Spleen (tissue), 11 donors: ENCODE measurements around the gene STK35. TPM values are rescaled to one million over a fixed set of nuclear protein-coding genes. Genes with fewer than 3 reads are reported as not detected.

Experiments
- DNase-seq: peaks from one replicate; pipeline ENCODE4 v3.0.0-alpha.2; 2020
- H3K27ac ChIP-seq, 8 donors: fragments of 200-600 bp; sonication (generic) in 7 of 8; 1 replicate in 4 of 8; 2 replicates in 4 of 8; pipeline versions ENCODE4 v1.5.0 to v1.8.0; 2016 to 2021; ENCODE audit warnings: inconsistent platforms in 4 of 8, mild to moderate bottlenecking in 4 of 8, moderate library complexity in 1 of 8
- H3K27me3 ChIP-seq, 7 donors: fragments of 200-600 bp; sonication (generic) in 6 of 7; replicated peaks in 1 of 7; 1 replicate in 4 of 7; 2 replicates in 3 of 7; pipeline versions ENCODE4 v1.5.0 to v1.8.0; 2016 to 2021; ENCODE audit warnings: inconsistent platforms in 3 of 7, mild to moderate bottlenecking in 1 of 7
- H3K36me3 ChIP-seq, 6 donors: fragments of 200-600 bp; sonication (generic) in 5 of 6; 1 replicate in 4 of 6; 2 replicates in 2 of 6; pipeline versions ENCODE4 v1.5.0 to v1.8.0; 2016 to 2021; ENCODE audit warnings: inconsistent platforms in 2 of 6
- H3K4me1 ChIP-seq, 6 donors: fragments of 200-600 bp; sonication (generic) in 5 of 6; 1 replicate in 3 of 6; 2 replicates in 3 of 6; pipeline versions ENCODE4 v1.5.0 to v1.8.0; 2016 to 2021; ENCODE audit warnings: inconsistent platforms in 3 of 6
- H3K4me3 ChIP-seq, 8 donors: fragments of 200-600 bp; sonication (generic) in 7 of 8; 1 replicate in 4 of 8; 2 replicates in 4 of 8; pipeline versions ENCODE4 v1.5.0 to v1.8.0; 2016 to 2021; ENCODE audit warnings: inconsistent platforms in 4 of 8, mild to moderate bottlenecking in 4 of 8, moderate library complexity in 2 of 8
- H3K9me3 ChIP-seq, 8 donors: fragments of 200-600 bp; sonication (generic) in 7 of 8; 1 replicate in 4 of 8; 2 replicates in 4 of 8; pipeline versions ENCODE4 v1.5.0 to v1.8.0; 2016 to 2021; ENCODE audit warnings: inconsistent platforms in 4 of 8
- POLR2A ChIP-seq, 3 donors: fragments of 450-650 bp; IDR thresholded peaks; one replicate each; pipeline ENCODE4 v1.5.1; 2017; ENCODE audit warnings: antibody characterized with exemption in 3 of 3, mild to moderate bottlenecking in 1 of 3
- POLR2AphosphoS5 ChIP-seq, 3 donors: sonication (generic); formaldehyde crosslinking; IDR thresholded peaks; one replicate each; pipeline ENCODE4 v1.5.1; 2017; ENCODE audit warnings: antibody characterized with exemption in 3 of 3
- WGBS, 5 donors: extraction: QIAGEN DNeasy Blood & Tissue Kit in 3 of 5; methylation state at CpG; one replicate each; pipeline versions ENCODE4 v1.1.5 to v1.1.7; 2013 to 2018; 5-methylcytosine and 5-hydroxymethylcytosine counted together
- intact Hi-C: fragments of 100-400 bp; cut with DNase I; formaldehyde crosslinking; loops from one replicate; pipeline ENCODE4 v1.15.0; 2023; ENCODE audit warnings: low total_unique reads
- polyA plus RNA-seq, 3 donors: library from polyadenylated mRNA; stranded (reverse); fragments of 200-250 nt; gene quantifications; one replicate each; pipeline ENCODE4 v1.2.1, GENCODE V29; 2013
- total RNA-seq, 7 donors: library from RNA; depleted of rRNA in 3 of 7; stranded (reverse); fragments of >200 nt in 3 of 7; fragmentation: NEBNext Ultra II Directional in 4 of 7; extraction: Animal tissue kit (Norgen Biotek cat#: 25700) in 4 of 7; gene quantifications; one replicate each; pipeline versions ENCODE4 v1.1.0 to v1.2.1, GENCODE V29; 2016 to 2021
- TF ChIP-seq, protein P1 (sequence below), 11 experiments: fragments of 200-600 bp in 7 of 11; fragments of 450-650 bp in 4 of 11; sonication (generic) in 4 of 11; IDR thresholded peaks in 8 of 11; conservative IDR thresholded peaks in 3 of 11; 1 replicate in 7 of 11; 2 replicates in 4 of 11; pipeline versions ENCODE4 v1.4.0 to v1.8.0; 2016 to 2021; ENCODE audit warnings: antibody characterized with exemption in 11 of 11, inconsistent platforms in 4 of 11, mild to moderate bottlenecking in 1 of 11
- donor health status: healthy with polysubstance abuse.
- donor health status: DM: no; HTN: no; CAD: no; lungs with moderate emphysema.
- donor health status: DM: no; HTN: no; CAD: no.
- donor health status: Bipolar disorder and iron deficiency.
- donor health status: healthy.
- donor health status: DM: no; HTN: no; CAD: no.
- donor health status: DM: yes; HTN: yes; CAD: no.

The STK35 gene
- total and polyA plus RNA-seq, 10 donors = 1.8 to 25.4 (median 15.0) TPM

DNA sequence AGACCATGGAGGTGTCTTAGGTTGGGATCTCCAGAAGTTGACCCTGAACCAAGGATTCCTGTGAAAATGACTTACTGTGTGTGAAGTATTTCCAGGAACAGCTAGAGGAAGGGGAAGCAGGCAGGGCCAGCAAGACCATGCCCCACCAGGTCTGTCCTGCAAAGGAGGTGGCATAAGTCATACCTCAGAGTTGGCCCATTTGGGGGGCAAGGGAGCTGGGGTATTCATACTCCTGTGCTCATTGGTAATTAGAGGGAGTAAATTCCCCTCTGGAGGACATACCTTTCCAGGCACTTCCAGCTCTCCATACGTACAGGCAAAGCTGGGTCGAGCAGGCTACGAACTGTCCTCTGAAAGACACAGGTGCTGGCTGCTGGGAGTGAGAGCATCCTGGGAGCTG, 72.4 kb downstream of the STK35 start:
- Histone ChIP-seq H3K4me3 (no peak overlapping the region), H3K27ac (no peak overlapping the region), H3K36me3 (no peaks in the 10 kb centered on the region), H3K27me3 (peaks cover 0 to 22% (median 0%) of the 10 kb centered on the region in 7 donors), H3K4me1 (peaks cover 0 to 20% (median 13%) of the 10 kb centered on the region in 6 donors), H3K9me3 (no peaks in the 10 kb centered on the region)
- intact Hi-C loops = loop anchor here (5.0 to 10.0 kb wide), 2 partner anchors 207 to 409 kb away; no protein-coding TSS in a partner anchor
- TF ChIP-seq, protein P1, sequence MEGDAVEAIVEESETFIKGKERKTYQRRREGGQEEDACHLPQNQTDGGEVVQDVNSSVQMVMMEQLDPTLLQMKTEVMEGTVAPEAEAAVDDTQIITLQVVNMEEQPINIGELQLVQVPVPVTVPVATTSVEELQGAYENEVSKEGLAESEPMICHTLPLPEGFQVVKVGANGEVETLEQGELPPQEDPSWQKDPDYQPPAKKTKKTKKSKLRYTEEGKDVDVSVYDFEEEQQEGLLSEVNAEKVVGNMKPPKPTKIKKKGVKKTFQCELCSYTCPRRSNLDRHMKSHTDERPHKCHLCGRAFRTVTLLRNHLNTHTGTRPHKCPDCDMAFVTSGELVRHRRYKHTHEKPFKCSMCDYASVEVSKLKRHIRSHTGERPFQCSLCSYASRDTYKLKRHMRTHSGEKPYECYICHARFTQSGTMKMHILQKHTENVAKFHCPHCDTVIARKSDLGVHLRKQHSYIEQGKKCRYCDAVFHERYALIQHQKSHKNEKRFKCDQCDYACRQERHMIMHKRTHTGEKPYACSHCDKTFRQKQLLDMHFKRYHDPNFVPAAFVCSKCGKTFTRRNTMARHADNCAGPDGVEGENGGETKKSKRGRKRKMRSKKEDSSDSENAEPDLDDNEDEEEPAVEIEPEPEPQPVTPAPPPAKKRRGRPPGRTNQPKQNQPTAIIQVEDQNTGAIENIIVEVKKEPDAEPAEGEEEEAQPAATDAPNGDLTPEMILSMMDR (IDR thresholded peaks at IDR 0.05 in 8 of 11, conservative IDR thresholded peaks at IDR 0.05 in 3 of 11) = no peak
- no peak for TF ChIP-seq POLR2A (IDR thresholded peaks at IDR 0.05)
- WGBS, 5 donors = 83 to 93% (median 88%) methylated on average over 2 to 3 of the region's 3 CpGs
- DNase-seq = no peak

DNA sequence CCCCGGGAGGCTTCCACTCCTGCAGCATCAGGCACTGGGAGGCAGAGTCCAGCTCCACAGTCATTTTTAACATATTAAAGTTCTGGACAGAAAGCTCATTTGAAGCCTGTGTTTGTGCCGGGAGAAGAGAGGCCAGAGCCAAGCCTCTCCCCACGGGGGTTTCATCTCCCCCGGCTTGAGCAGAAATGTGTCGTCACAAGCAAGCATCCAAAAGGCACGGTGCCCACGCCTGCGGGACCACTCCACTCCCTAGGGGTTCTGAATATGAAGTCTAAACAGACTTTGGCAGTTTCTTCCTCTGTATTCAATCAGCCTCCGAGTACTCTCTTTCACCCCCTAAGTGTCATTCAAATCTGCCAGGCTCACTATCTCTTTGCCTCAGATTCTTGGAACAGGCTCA, 75.3 kb downstream of the STK35 start:
- intact Hi-C loops = loop anchor here (10.0 kb wide), 1 partner anchor 412 kb away; no protein-coding TSS in a partner anchor
- no peak overlapping the region for H3K27ac ChIP-seq
- no peaks in the 10 kb centered on the region for H3K36me3 ChIP-seq
- 59 to 82% (median 76%) methylated on average over 9 of the region's 9 CpGs for WGBS, 5 donors
- no peaks in the 10 kb centered on the region for H3K9me3 ChIP-seq
- H3K4me1 ChIP-seq = peaks cover 0 to 20% (median 13%) of the 10 kb centered on the region in 6 donors
- DNase-seq = no peak
- no peak overlapping the region for H3K4me3 ChIP-seq
- TF ChIP-seq POLR2AphosphoS5 (IDR thresholded peaks at IDR 0.05) = no peak
- TF ChIP-seq POLR2A (IDR thresholded peaks at IDR 0.05) = no peak
- TF ChIP-seq, protein P1 (IDR thresholded peaks at IDR 0.05 in 8 of 11, conservative IDR thresholded peaks at IDR 0.05 in 3 of 11) = no peak
- peaks cover 0 to 16% (median 0%) of the 10 kb centered on the region in 7 donors for H3K27me3 ChIP-seq

DNA sequence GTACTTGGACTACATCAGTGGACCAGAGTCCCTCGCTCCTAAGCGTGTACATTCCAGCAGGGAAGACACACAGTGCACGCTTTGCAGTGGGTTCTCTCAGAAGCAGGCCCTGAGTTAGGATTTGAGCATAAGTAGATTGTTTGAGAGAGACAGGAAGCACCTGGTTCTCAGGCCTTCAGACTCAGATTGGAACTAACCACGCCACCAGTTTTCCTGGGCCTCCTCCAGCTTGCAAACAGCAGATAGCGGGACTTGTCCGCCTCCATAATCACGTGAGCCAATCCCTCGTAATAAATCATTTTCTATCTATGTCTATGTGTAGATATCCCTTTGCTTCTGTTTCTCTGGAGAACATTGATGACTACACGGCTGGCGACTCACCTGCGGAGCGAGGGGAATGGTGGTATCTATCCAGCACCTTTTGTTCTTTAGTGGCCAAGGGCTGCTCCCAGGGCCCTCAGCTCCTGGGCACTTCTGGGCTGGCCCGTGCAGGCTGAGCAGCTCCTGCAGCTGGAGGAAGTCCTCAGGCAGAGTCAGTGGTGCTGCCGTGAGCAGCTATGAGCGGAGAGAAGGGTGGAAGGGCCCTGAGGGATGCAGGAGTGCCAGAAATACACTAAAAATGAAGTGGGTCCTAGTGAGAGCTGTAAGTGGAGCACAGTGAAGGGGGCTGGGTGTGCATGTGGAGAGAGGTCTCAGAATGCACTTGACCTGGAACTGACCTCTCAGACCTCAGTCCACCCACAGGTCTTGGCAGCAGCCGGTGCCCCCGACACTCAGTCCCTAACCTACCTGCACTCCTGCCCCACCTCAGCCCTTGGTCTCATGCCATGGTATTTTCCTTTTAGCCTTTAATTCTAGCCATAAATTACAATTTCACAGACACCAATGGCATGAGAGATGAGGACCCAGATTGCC, 76.9 kb downstream of the STK35 start:
- H3K9me3 ChIP-seq = no peaks in the 10 kb centered on the region
- H3K27me3 ChIP-seq = peaks cover 0 to 7% (median 0%) of the 10 kb centered on the region in 7 donors
- WGBS, 5 donors = 19 to 36% (median 25%) methylated on average over 17 of the region's 17 CpGs
- intact Hi-C loops = loop anchor here (10.0 kb wide), 1 partner anchor 414 kb away; no protein-coding TSS in a partner anchor
- H3K4me3 ChIP-seq = no peak overlapping the region
- H3K36me3 ChIP-seq = no peaks in the 10 kb centered on the region
- H3K27ac ChIP-seq = no peak overlapping the region
- H3K4me1 ChIP-seq = peaks cover 0 to 10% (median 6%) of the 10 kb centered on the region in 6 donors
- no peak for DNase-seq
- TF ChIP-seq POLR2A (IDR thresholded peaks at IDR 0.05) = no peak
- TF ChIP-seq POLR2AphosphoS5 (IDR thresholded peaks at IDR 0.05) = no peak
- TF ChIP-seq, protein P1 (IDR thresholded peaks at IDR 0.05 in 8 of 11, conservative IDR thresholded peaks at IDR 0.05 in 3 of 11) = no peak

DNA sequence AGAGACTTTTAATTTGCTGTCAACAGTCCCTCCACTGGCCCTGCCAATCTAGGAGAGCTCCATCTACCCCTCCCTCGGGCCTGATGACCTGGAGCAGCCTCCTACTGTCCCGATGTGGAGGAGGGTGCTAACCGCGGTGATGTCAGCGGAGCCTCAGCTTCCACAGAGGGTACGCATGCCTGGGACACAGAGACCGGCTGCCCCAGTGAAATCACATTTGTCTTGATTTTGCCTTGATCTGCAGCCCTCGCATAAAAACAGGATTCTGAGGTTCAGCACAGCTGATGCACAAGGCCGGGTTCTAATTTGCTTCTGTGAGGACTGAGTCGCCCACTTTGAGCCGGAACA, 77.6 kb downstream of the STK35 start:
- H3K4me1 ChIP-seq = peaks cover 0 to 10% (median 6%) of the 10 kb centered on the region in 6 donors
- no peaks in the 10 kb centered on the region for H3K36me3 ChIP-seq
- intact Hi-C loops = loop anchor here (10.0 kb wide), 1 partner anchor 414 kb away; no protein-coding TSS in a partner anchor
- no peak for DNase-seq
- WGBS, 5 donors = 73 to 88% (median 76%) methylated on average over 7 to 11 of the region's 11 CpGs
- H3K27me3 ChIP-seq = peaks cover 0 to 7% (median 0%) of the 10 kb centered on the region in 7 donors
- TF ChIP-seq POLR2AphosphoS5 (IDR thresholded peaks at IDR 0.05) = no peak
- TF ChIP-seq, protein P1 (IDR thresholded peaks at IDR 0.05 in 8 of 11, conservative IDR thresholded peaks at IDR 0.05 in 3 of 11) = no peak
- TF ChIP-seq POLR2A (IDR thresholded peaks at IDR 0.05) = no peak
- H3K4me3 ChIP-seq = no peak overlapping the region
- no peak overlapping the region for H3K27ac ChIP-seq
- no peaks in the 10 kb centered on the region for H3K9me3 ChIP-seq
